Measurements from ENCODE around the gene LAG3. TPM values are rescaled to one million over a fixed set of nuclear protein-coding genes. Genes with fewer than 3 reads are reported as not detected.

The LAG3 gene
- total and polyA plus RNA-seq, 5 experiments from 2014 or later = 0.47 to 14.5 (median 0.60) TPM

- POLR2A ChIA-PET = interaction anchor here (1.2 to 2.5 kb wide), 6 partner anchors 11 to 105 kb away, joined by 3 to 15 read pairs (median 6); partner anchors contain the start of genes COPS7A, GPR162 and MLF2
- DNase-seq (peak in 1 of 10 donors; percentile 52), ATAC-seq (no peak)
- Mint-ChIP-seq H3K4me1 (peaks cover 23 to 47% (median 37%) of the 10 kb centered on the region in 4 donors), H3K4me3 (peak overlapping the region; percentile 75 to 90 (median 86)), H3K27me3 (peaks cover 26 to 79% (median 58%) of the 10 kb centered on the region in 5 donors), H3K9me3 (no peaks in the 10 kb centered on the region), H3K36me3 (peaks cover 0 to 3% (median 0%) of the 10 kb centered on the region in 3 donors), H3K27ac (peak overlapping the region in 5 of 10 donors; percentile 27 to 73 (median 63))
Observed at GRCh38 chr12:6767353-6768319, 4.7 kb upstream of the LAG3 start.

GRCh38 chr12:6768437-6768914 lies 3.8 kb upstream of the LAG3 start:
- H3K4me1 Mint-ChIP-seq = peaks cover 27 to 55% (median 45%) of the 10 kb centered on the region in 4 donors
- peak overlapping the region in 1 of 10 donors; percentile 15 for H3K27ac Mint-ChIP-seq
- no peak for ATAC-seq
- peak overlapping the region in 3 of 10 donors; percentile 30 to 81 (median 43) for H3K4me3 Mint-ChIP-seq
- POLR2A ChIA-PET = interaction anchor here (2.5 kb wide), 1 partner anchor 15 kb away, joined by 15 read pairs; the partner anchor contains the start of gene MLF2
- H3K9me3 Mint-ChIP-seq = no peaks in the 10 kb centered on the region
- peaks cover 26 to 87% (median 64%) of the 10 kb centered on the region in 5 donors for H3K27me3 Mint-ChIP-seq
- H3K36me3 Mint-ChIP-seq = peaks cover 0 to 3% (median 0%) of the 10 kb centered on the region in 3 donors
- DNase-seq = peak in 1 of 10 donors; percentile 52

- Mint-ChIP-seq H3K4me3 (peak overlapping the region in 3 of 10 donors; percentile 23 to 43 (median 34)), H3K9me3 (no peaks in the 10 kb centered on the region), H3K36me3 (peaks cover 0 to 3% (median 0%) of the 10 kb centered on the region in 3 donors), H3K27ac (no peak overlapping the region), H3K4me1 (peaks cover 27 to 56% (median 45%) of the 10 kb centered on the region in 4 donors), H3K27me3 (peaks cover 26 to 86% (median 65%) of the 10 kb centered on the region in 5 donors)
- DNase-seq (peak in 1 of 10 donors; percentile 21), ATAC-seq (no peak)
- POLR2A ChIA-PET = no interaction called here
Observed at GRCh38 chr12:6768990-6769389, 3.3 kb upstream of the LAG3 start.

GRCh38 chr12:6769666-6770065 lies 2.7 kb upstream of the LAG3 start:
- ATAC-seq = no peak
- H3K27me3 Mint-ChIP-seq = peaks cover 26 to 85% (median 64%) of the 10 kb centered on the region in 5 donors
- H3K9me3 Mint-ChIP-seq = no peaks in the 10 kb centered on the region
- no peak for DNase-seq
- H3K4me1 Mint-ChIP-seq = peaks cover 24 to 56% (median 46%) of the 10 kb centered on the region in 4 donors
- H3K4me3 Mint-ChIP-seq = peak overlapping the region in 1 of 10 donors; percentile 20
- peak overlapping the region in 1 of 10 donors; percentile 7 for H3K27ac Mint-ChIP-seq
- POLR2A ChIA-PET = no interaction called here
- H3K36me3 Mint-ChIP-seq = peaks cover 0 to 3% (median 0%) of the 10 kb centered on the region in 3 donors

GRCh38 chr12:6770094-6770493 lies 2.2 kb upstream of the LAG3 start:
- Mint-ChIP-seq H3K36me3 (peaks cover 0 to 3% (median 0%) of the 10 kb centered on the region in 3 donors), H3K4me1 (peaks cover 26 to 56% (median 48%) of the 10 kb centered on the region in 4 donors), H3K27me3 (peaks cover 26 to 85% (median 65%) of the 10 kb centered on the region in 5 donors), H3K9me3 (no peaks in the 10 kb centered on the region), H3K27ac (peak overlapping the region in 1 of 10 donors; percentile 7), H3K4me3 (peak overlapping the region in 1 of 10 donors; percentile 20)
- ATAC-seq = no peak
- POLR2A ChIA-PET = no interaction called here
- no peak for DNase-seq

GRCh38 chr12:6770600-6770999 lies 1.7 kb upstream of the LAG3 start:
- peaks cover 22 to 85% (median 63%) of the 10 kb centered on the region in 5 donors for H3K27me3 Mint-ChIP-seq
- peak overlapping the region in 1 of 10 donors; percentile 30 for H3K27ac Mint-ChIP-seq
- no peak overlapping the region for H3K4me3 Mint-ChIP-seq

GRCh38 chr12:6771091-6771495 lies 1.2 kb upstream of the LAG3 start:
- no peak for ATAC-seq
- Mint-ChIP-seq H3K27ac (peak overlapping the region in 2 of 10 donors; percentile 30 to 44), H3K36me3 (no peaks in the 10 kb centered on the region), H3K9me3 (no peaks in the 10 kb centered on the region), H3K4me3 (no peak overlapping the region), H3K27me3 (peaks cover 22 to 82% (median 64%) of the 10 kb centered on the region in 5 donors), H3K4me1 (peaks cover 23 to 53% (median 45%) of the 10 kb centered on the region in 4 donors)
- peak in 1 of 10 donors; percentile 44 for DNase-seq
- POLR2A ChIA-PET = interaction anchor here (1.6 kb wide), 1 partner anchor 18 kb away, joined by 7 read pairs; the partner anchor contains the start of gene MLF2

More at GRCh38 chr12:6770600-6770999, 1.7 kb upstream of the LAG3 start:
- DNase-seq = no peak
- Mint-ChIP-seq H3K4me1 (peaks cover 23 to 55% (median 47%) of the 10 kb centered on the region in 4 donors), H3K9me3 (no peaks in the 10 kb centered on the region), H3K36me3 (no peaks in the 10 kb centered on the region)
- ATAC-seq = no peak
- POLR2A ChIA-PET = interaction anchor here (1.6 kb wide), 1 partner anchor 18 kb away, joined by 7 read pairs; the partner anchor contains the start of gene MLF2

- Mint-ChIP-seq H3K4me3 (peak overlapping the region; percentile 23 to 94 (median 70)), H3K9me3 (no peaks in the 10 kb centered on the region), H3K27me3 (peaks cover 22 to 82% (median 66%) of the 10 kb centered on the region in 5 donors), H3K4me1 (peaks cover 25 to 52% (median 46%) of the 10 kb centered on the region in 4 donors), H3K27ac (peak overlapping the region in 7 of 10 donors; percentile 41 to 90 (median 67)), H3K36me3 (no peaks in the 10 kb centered on the region)
- DNase-seq = no peak
- POLR2A ChIA-PET = interaction anchor here (1.6 kb wide), 1 partner anchor 19 kb away, joined by 7 read pairs; the partner anchor contains the start of gene MLF2
- no peak for ATAC-seq
Observed at GRCh38 chr12:6771509-6772330, 600 bp upstream of the LAG3 start.

GRCh38 chr12:6772726-6773589 lies 638 bp downstream of the LAG3 start:
- ATAC-seq = no peak

GRCh38 chr12:6773590-6774351 lies 1.5 kb downstream of the LAG3 start:
- H3K4me1 Mint-ChIP-seq = peaks cover 25 to 47% (median 41%) of the 10 kb centered on the region in 4 donors
- DNase-seq = peak in 1 of 10 donors; percentile 58
- POLR2A ChIA-PET = interaction anchor here (1.1 to 1.7 kb wide), 4 partner anchors 13 to 55 kb away, joined by 3 to 5 read pairs (median 5); partner anchors contain the start of gene MLF2

More at GRCh38 chr12:6772726-6773589, 638 bp downstream of the LAG3 start:
- DNase-seq = peak in 1 of 10 donors; percentile 45
- H3K9me3 Mint-ChIP-seq = no peaks in the 10 kb centered on the region
- H3K27me3 Mint-ChIP-seq = peaks cover 15 to 80% (median 54%) of the 10 kb centered on the region in 5 donors
- POLR2A ChIA-PET = interaction anchor here (0.6 to 1.6 kb wide), 4 partner anchors 9 to 56 kb away, joined by 3 to 5 read pairs (median 4); partner anchors contain the start of gene MLF2
- no peaks in the 10 kb centered on the region for H3K36me3 Mint-ChIP-seq
- peak overlapping the region in 2 of 10 donors; percentile 43 to 79 for H3K27ac Mint-ChIP-seq
- H3K4me3 Mint-ChIP-seq = peak overlapping the region in 9 of 10 donors; percentile 30 to 94 (median 64)
- peaks cover 20 to 40% (median 36%) of the 10 kb centered on the region in 4 donors for H3K4me1 Mint-ChIP-seq

More at GRCh38 chr12:6773590-6774351, 1.5 kb downstream of the LAG3 start:
- Mint-ChIP-seq H3K36me3 (no peaks in the 10 kb centered on the region), H3K4me3 (peak overlapping the region in 9 of 10 donors; percentile 58 to 94 (median 81)), H3K9me3 (no peaks in the 10 kb centered on the region), H3K27me3 (peaks cover 13 to 80% (median 50%) of the 10 kb centered on the region in 5 donors), H3K27ac (peak overlapping the region in 6 of 10 donors; percentile 39 to 98 (median 85))
- ATAC-seq = peak in 1 of 2 donors; percentile 38
